SK-N-SH treated with all-trans-retinoic acid at 6 μM for 48 hours (cell line): ENCODE measurements around the gene CNTFR.

ENCODE experiments used
- ATAC-seq: fragments of 200-7000 bp; cut with Tn5 transposase; 3 replicates; pipeline ENCODE4 v1.9.1; 2020; ENCODE audit warnings: mild to moderate bottlenecking, moderate library complexity
- ARNTL ChIP-seq: fragments of 450-650 bp; formaldehyde crosslinking; IDR thresholded peaks from 2 replicates; pipeline ENCODE4 v1.5.0; 2020; ENCODE audit warnings: low read depth, mild to moderate bottlenecking, moderate library complexity, borderline replicate concordance
- BACH2 ChIP-seq: fragments of 250-450 bp; sonication (Bioruptor Pico); IDR thresholded peaks from 2 replicates; pipeline ENCODE4 v1.9.0; 2021; ENCODE audit warnings: mild to moderate bottlenecking, borderline replicate concordance
- CREB5 ChIP-seq: fragments of 250-450 bp; sonication (Bioruptor Pico); IDR thresholded peaks from 2 replicates; pipeline ENCODE4 v1.5.1; 2020; ENCODE audit warnings: low read depth, mild to moderate bottlenecking, moderate library complexity
- CSDC2 ChIP-seq: fragments of 250-450 bp; sonication (Bioruptor Pico); IDR thresholded peaks from 2 replicates; pipeline ENCODE4 v1.5.0; 2020; ENCODE audit warnings: mild to moderate bottlenecking, moderate library complexity
- CSRNP3 ChIP-seq: fragments of 250-450 bp; sonication (Bioruptor Pico); IDR thresholded peaks from 2 replicates; pipeline ENCODE4 v1.5.1; 2021; ENCODE audit warnings: mild to moderate bottlenecking, moderate library complexity
- ESRRG ChIP-seq: fragments of 250-450 bp; sonication (Bioruptor Pico); IDR thresholded peaks from 2 replicates; pipeline ENCODE4 v1.6.1; 2021; ENCODE audit warnings: mild to moderate bottlenecking
- GLIS3 ChIP-seq: fragments of 250-450 bp; sonication (Bioruptor Pico); IDR thresholded peaks from 2 replicates; pipeline ENCODE4 v1.5.0; 2020; ENCODE audit warnings: mild to moderate bottlenecking, moderate library complexity
- ISL1 ChIP-seq: fragments of 250-450 bp; sonication (Bioruptor Pico); IDR thresholded peaks from 2 replicates; pipeline ENCODE4 v2.1.2; 2022; ENCODE audit warnings: mild to moderate bottlenecking, moderate library complexity
- OSR1 ChIP-seq: fragments of 250-450 bp; sonication (Bioruptor Pico); IDR thresholded peaks from 2 replicates; pipeline ENCODE4 v1.8.0; 2022; ENCODE audit warnings: moderate library complexity, mild to moderate bottlenecking, inconsistent platforms
- PATZ1 ChIP-seq: fragments of 250-450 bp; sonication (Bioruptor Pico); IDR thresholded peaks from 2 replicates; pipeline ENCODE4 v1.8.0; 2020; ENCODE audit warnings: mild to moderate bottlenecking, moderate library complexity, borderline replicate concordance
- POU6F1 ChIP-seq: fragments of 250-450 bp; sonication (Bioruptor Pico); IDR thresholded peaks from 2 replicates; pipeline ENCODE4 v1.8.0; 2021; ENCODE audit warnings: low read depth, mild to moderate bottlenecking, moderate library complexity, borderline replicate concordance
- PPARA ChIP-seq: fragments of 250-450 bp; sonication (Bioruptor Pico); IDR thresholded peaks from 2 replicates; pipeline ENCODE4 v1.5.0; 2020; ENCODE audit warnings: mild to moderate bottlenecking, borderline replicate concordance
- TOX ChIP-seq: fragments of 250-450 bp; sonication (Bioruptor Pico); IDR thresholded peaks from 2 replicates; pipeline ENCODE4 v1.8.0; 2021; ENCODE audit warnings: mild to moderate bottlenecking, moderate library complexity, borderline replicate concordance
- TSHZ2 ChIP-seq: fragments of 250-450 bp; sonication (Bioruptor Pico); IDR thresholded peaks from 2 replicates; pipeline ENCODE4 v1.5.0; 2020; ENCODE audit warnings: mild to moderate bottlenecking, moderate library complexity
- ZC3H10 ChIP-seq: fragments of 250-450 bp; sonication (Bioruptor Pico); IDR thresholded peaks from 2 replicates; pipeline ENCODE4 v1.5.1; 2021; ENCODE audit warnings: mild to moderate bottlenecking, moderate library complexity
- ZFP3 ChIP-seq: fragments of 250-450 bp; sonication (Bioruptor Pico); IDR thresholded peaks from 2 replicates; pipeline ENCODE4 v1.5.0; 2020; ENCODE audit warnings: mild to moderate bottlenecking, moderate library complexity
- ZFP30 ChIP-seq: fragments of 450-650 bp; formaldehyde crosslinking; IDR thresholded peaks from 2 replicates; pipeline ENCODE4 v1.5.0; 2022; ENCODE audit warnings: mild to moderate bottlenecking, moderate library complexity
- ZNF565 ChIP-seq: fragments of 450-650 bp; formaldehyde crosslinking; conservative IDR thresholded peaks from 2 replicates; pipeline ENCODE4 v1.5.0; 2020; ENCODE audit warnings: low read depth, mild to moderate bottlenecking, moderate library complexity
- ZNF8 ChIP-seq: fragments of 450-650 bp; formaldehyde crosslinking; IDR thresholded peaks from 2 replicates; pipeline ENCODE4 v1.5.0; 2020; ENCODE audit warnings: mild to moderate bottlenecking, moderate library complexity

CNTFR gene

GRCh38 chr9:34628656-34629490 is 39.3 kb upstream of the CNTFR start, which contains the start of gene ARID3C:
TSS of gene ARID3C (minus strand) at chr9:34629066. CDS start at chr9:34628014, 1,052 bp downstream.
- ATAC-seq, result peak; percentile 85
- TF ChIP-seq ZNF8 (CRISPR knock-in tag) (no peak), ISL1 (CRISPR knock-in tag) (no peak), ZNF565 (CRISPR knock-in tag) (no peak), PATZ1 (CRISPR knock-in tag) (no peak), TSHZ2 (no peak), POU6F1 (CRISPR knock-in tag) (no peak), CSRNP3 (CRISPR knock-in tag) (no peak), CREB5 (CRISPR knock-in tag) (no peak), ZFP3 (CRISPR knock-in tag) (no peak), ZFP30 (CRISPR knock-in tag) (no peak)

- ATAC-seq, result no peak
- TF ChIP-seq ZFP30 (CRISPR knock-in tag) (no peak), GLIS3 (CRISPR knock-in tag) (no peak), PPARA (CRISPR knock-in tag) (no peak), ZC3H10 (no peak), TOX (CRISPR knock-in tag) (no peak), BACH2 (CRISPR knock-in tag) (no peak), ISL1 (CRISPR knock-in tag) (no peak), ESRRG (CRISPR knock-in tag) (no peak), OSR1 (CRISPR knock-in tag) (no peak), TSHZ2 (no peak), CSDC2 (CRISPR knock-in tag) (no peak), CREB5 (CRISPR knock-in tag) (no peak), ARNTL (CRISPR knock-in tag) (no peak)
These were observed 38.5 kb upstream of the CNTFR start for GRCh38 chr9:34627716-34628655.
